ENCODE measurements around the gene RUNX2.

Gene RUNX2

DNA sequence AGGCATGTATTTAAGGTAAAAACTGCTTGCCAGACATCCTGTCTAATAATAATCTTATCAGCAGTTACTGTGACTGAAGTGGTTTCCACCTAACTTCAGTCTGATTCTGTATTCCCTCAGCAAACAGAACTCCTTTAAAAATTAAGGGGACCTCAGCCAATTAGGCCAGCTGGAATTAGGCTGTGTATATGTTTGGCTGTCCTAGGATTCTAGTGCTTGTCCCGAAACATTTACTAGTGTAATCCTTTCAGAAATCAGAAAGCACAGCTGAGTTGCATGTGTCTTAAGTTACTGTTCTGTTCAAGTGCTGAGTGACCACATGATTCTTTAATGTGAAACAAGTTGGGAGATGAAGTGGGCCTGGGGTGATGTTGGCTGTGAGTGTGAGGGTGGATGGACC lies 170.5 kb downstream of the RUNX2 start:
- TF ChIP-seq OSR1 (CRISPR knock-in tag; IDR thresholded peaks at IDR 0.05) = no peak
- TF ChIP-seq CSDC2 (CRISPR knock-in tag; IDR thresholded peaks at IDR 0.05) = no peak
- no peak for TF ChIP-seq PATZ1 (CRISPR knock-in tag; IDR thresholded peaks at IDR 0.05; ENCODE audit: borderline replicate concordance)
- ATAC-seq = no peak

DNA sequence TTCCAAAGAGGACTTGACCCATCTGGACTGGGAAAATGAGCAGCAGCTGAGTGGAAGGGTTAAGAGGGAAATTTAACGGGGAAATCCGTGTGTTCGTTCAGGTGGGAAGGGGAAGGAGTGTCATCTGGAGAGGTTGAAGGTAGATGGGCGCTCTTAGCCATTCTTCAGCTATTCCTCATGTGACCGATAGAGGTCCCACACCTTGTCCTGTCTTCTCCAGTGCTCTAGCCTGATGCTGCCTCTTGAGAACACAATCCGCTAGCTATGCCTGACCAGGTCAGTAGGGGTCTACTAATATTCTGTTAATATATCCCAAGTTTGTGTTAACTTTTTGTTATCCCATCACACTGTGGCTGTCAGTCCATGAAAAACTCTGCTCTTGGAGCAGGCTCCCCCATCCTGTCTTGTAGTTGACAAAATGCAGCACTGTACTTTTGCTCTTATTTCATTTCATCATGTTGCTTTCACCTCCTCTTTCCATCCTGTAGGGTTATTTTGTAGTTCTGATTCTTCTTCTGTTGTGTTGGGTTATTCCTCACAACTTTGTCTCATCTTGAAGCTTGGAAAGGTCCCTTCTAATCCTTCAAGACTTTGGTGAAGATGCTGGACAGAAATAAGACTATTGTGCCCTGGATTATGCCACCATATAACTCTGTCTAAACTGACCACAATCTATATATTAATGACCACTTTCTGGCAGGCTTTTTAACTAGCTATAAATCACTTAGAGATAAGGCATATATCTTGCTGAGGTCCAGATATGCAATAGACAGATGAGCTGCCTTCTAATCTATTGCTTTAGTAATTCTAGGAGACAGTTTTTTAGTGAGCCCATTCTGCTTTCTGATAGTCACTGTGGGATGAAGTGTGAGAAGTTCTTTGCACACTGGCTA lies 173.0 kb downstream of the RUNX2 start:
- peak; percentile 63 for ATAC-seq
- no peak for TF ChIP-seq TOX (CRISPR knock-in tag; IDR thresholded peaks at IDR 0.05; ENCODE audit: borderline replicate concordance)
- TF ChIP-seq PPARA (CRISPR knock-in tag; IDR thresholded peaks at IDR 0.05; ENCODE audit: borderline replicate concordance) = no peak
- no peak for TF ChIP-seq ZNF70 (CRISPR knock-in tag; IDR thresholded peaks at IDR 0.05)
- TF ChIP-seq ZNF565 (CRISPR knock-in tag; conservative IDR thresholded peaks at IDR 0.05; ENCODE audit: low read depth) = no peak
- TF ChIP-seq ZNF8 (CRISPR knock-in tag; IDR thresholded peaks at IDR 0.05) = no peak
- no peak for TF ChIP-seq POU6F1 (CRISPR knock-in tag; IDR thresholded peaks at IDR 0.05; ENCODE audit: borderline replicate concordance, low read depth)
- TF ChIP-seq, protein P1, sequence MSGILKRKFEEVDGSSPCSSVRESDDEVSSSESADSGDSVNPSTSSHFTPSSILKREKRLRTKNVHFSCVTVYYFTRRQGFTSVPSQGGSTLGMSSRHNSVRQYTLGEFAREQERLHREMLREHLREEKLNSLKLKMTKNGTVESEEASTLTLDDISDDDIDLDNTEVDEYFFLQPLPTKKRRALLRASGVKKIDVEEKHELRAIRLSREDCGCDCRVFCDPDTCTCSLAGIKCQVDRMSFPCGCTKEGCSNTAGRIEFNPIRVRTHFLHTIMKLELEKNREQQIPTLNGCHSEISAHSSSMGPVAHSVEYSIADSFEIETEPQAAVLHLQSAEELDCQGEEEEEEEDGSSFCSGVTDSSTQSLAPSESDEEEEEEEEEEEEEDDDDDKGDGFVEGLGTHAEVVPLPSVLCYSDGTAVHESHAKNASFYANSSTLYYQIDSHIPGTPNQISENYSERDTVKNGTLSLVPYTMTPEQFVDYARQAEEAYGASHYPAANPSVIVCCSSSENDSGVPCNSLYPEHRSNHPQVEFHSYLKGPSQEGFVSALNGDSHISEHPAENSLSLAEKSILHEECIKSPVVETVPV (CRISPR knock-in tag; IDR thresholded peaks at IDR 0.05) = no peak
- TF ChIP-seq ZFP3 (CRISPR knock-in tag; IDR thresholded peaks at IDR 0.05) = no peak
- TF ChIP-seq ZFP30 (CRISPR knock-in tag; IDR thresholded peaks at IDR 0.05) = no peak
- TF ChIP-seq, protein P2, sequence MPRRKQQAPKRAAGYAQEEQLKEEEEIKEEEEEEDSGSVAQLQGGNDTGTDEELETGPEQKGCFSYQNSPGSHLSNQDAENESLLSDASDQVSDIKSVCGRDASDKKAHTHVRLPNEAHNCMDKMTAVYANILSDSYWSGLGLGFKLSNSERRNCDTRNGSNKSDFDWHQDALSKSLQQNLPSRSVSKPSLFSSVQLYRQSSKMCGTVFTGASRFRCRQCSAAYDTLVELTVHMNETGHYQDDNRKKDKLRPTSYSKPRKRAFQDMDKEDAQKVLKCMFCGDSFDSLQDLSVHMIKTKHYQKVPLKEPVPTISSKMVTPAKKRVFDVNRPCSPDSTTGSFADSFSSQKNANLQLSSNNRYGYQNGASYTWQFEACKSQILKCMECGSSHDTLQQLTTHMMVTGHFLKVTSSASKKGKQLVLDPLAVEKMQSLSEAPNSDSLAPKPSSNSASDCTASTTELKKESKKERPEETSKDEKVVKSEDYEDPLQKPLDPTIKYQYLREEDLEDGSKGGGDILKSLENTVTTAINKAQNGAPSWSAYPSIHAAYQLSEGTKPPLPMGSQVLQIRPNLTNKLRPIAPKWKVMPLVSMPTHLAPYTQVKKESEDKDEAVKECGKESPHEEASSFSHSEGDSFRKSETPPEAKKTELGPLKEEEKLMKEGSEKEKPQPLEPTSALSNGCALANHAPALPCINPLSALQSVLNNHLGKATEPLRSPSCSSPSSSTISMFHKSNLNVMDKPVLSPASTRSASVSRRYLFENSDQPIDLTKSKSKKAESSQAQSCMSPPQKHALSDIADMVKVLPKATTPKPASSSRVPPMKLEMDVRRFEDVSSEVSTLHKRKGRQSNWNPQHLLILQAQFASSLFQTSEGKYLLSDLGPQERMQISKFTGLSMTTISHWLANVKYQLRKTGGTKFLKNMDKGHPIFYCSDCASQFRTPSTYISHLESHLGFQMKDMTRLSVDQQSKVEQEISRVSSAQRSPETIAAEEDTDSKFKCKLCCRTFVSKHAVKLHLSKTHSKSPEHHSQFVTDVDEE (CRISPR knock-in tag; IDR thresholded peaks at IDR 0.05) = no peak
- no peak for TF ChIP-seq GLIS3 (CRISPR knock-in tag; IDR thresholded peaks at IDR 0.05)
- TF ChIP-seq TCF4 (CRISPR knock-in tag; IDR thresholded peaks at IDR 0.05; ENCODE audit: borderline replicate concordance) = no peak
- no peak for TF ChIP-seq ARNTL (CRISPR knock-in tag; IDR thresholded peaks at IDR 0.05; ENCODE audit: borderline replicate concordance, low read depth)
- TF ChIP-seq OSR1 (CRISPR knock-in tag; IDR thresholded peaks at IDR 0.05) = no peak

DNA sequence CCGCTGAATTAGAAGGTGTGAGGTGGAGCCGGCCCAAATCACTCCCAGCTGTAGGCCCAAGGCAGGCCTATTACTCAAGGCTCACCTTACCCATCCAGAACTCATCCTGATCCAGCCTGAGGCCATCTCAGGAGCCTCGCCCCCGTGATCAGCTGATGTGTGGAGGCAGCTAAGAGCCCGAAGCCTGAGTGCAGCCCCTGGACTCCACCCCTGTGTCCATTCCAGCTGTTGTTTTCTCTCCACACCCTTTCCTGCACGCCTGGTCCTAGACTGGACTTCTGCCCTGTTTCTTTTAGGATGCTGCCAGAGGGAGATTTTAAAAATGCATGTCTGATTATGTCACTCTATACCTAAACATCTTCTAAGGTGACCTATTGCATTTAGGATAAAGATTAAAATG lies 174.3 kb downstream of the RUNX2 start:
- no peak for ATAC-seq
- TF ChIP-seq ESRRG (CRISPR knock-in tag; IDR thresholded peaks at IDR 0.05) = no peak
- TF ChIP-seq PPARA (CRISPR knock-in tag; IDR thresholded peaks at IDR 0.05; ENCODE audit: borderline replicate concordance) = no peak
- TF ChIP-seq, protein P3, sequence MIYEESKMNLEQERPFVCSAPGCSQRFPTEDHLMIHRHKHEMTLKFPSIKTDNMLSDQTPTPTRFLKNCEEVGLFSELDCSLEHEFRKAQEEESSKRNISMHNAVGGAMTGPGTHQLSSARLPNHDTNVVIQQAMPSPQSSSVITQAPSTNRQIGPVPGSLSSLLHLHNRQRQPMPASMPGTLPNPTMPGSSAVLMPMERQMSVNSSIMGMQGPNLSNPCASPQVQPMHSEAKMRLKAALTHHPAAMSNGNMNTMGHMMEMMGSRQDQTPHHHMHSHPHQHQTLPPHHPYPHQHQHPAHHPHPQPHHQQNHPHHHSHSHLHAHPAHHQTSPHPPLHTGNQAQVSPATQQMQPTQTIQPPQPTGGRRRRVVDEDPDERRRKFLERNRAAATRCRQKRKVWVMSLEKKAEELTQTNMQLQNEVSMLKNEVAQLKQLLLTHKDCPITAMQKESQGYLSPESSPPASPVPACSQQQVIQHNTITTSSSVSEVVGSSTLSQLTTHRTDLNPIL (CRISPR knock-in tag; IDR thresholded peaks at IDR 0.05; ENCODE audit: low read depth) = no peak
- no peak for TF ChIP-seq RARB (CRISPR knock-in tag; IDR thresholded peaks at IDR 0.05)
- TF ChIP-seq SNAI2 (CRISPR knock-in tag; IDR thresholded peaks at IDR 0.05) = no peak
- no peak for TF ChIP-seq ZFP3 (CRISPR knock-in tag; IDR thresholded peaks at IDR 0.05)
- TF ChIP-seq ZNF8 (CRISPR knock-in tag; IDR thresholded peaks at IDR 0.05) = no peak
- no peak for TF ChIP-seq BACH2 (CRISPR knock-in tag; IDR thresholded peaks at IDR 0.05; ENCODE audit: borderline replicate concordance)
- TF ChIP-seq ZC3H10 (CRISPR knock-in tag; IDR thresholded peaks at IDR 0.05) = no peak
- TF ChIP-seq, protein P1 (CRISPR knock-in tag; IDR thresholded peaks at IDR 0.05) = no peak
- TF ChIP-seq, protein P2 (CRISPR knock-in tag; IDR thresholded peaks at IDR 0.05) = no peak
- no peak for TF ChIP-seq OSR1 (CRISPR knock-in tag; IDR thresholded peaks at IDR 0.05)
